Measurements from ENCODE around the gene LTBP1. TPM values are rescaled to one million over a fixed set of nuclear protein-coding genes. Genes with fewer than 3 reads are reported as not detected.

LTBP1 gene
- total and polyA plus RNA-seq, 4 donors, result 5.8 to 57.6 (median 10.2) TPM

GRCh38 chr2:33104726-33105125 is 158.0 kb downstream of the LTBP1 start:
- H3K4me3 ChIP-seq (ENCODE audit: low read depth in 1 of 3, low read length in 3 of 3), result no peak overlapping the region
- WGBS, result 91% methylated on average over 4 of the region's 4 CpGs
- DNase-seq (ENCODE audit: low spot score), result no peak
- no peak for TF ChIP-seq RXRA (IDR thresholded peaks at IDR 0.05)
- no peak for TF ChIP-seq MAX (IDR thresholded peaks at IDR 0.05)
- no peak for TF ChIP-seq EGR1 (IDR thresholded peaks at IDR 0.05; ENCODE audit: low read depth in 2 of 2)
- TF ChIP-seq HNF4G (IDR thresholded peaks at IDR 0.05), result no peak
- TF ChIP-seq JUND (IDR thresholded peaks at IDR 0.05), result no peak
- no peak for TF ChIP-seq FOXA1 (IDR thresholded peaks at IDR 0.05)
- no peak for TF ChIP-seq SP1 (IDR thresholded peaks at IDR 0.05)
- no peak for TF ChIP-seq RAD21 (IDR thresholded peaks at IDR 0.05)
- TF ChIP-seq ATF3 (IDR thresholded peaks at IDR 0.05), result no peak
- no peak for TF ChIP-seq CTCF (IDR thresholded peaks at IDR 0.05; ENCODE audit: low read depth, low read length, missing input control)
- TF ChIP-seq FOXA2 (IDR thresholded peaks at IDR 0.05), result no peak
- no peak for TF ChIP-seq NR2F2 (IDR thresholded peaks at IDR 0.05)
- TF ChIP-seq GABPA (IDR thresholded peaks at IDR 0.05 in 1 of 2, conservative IDR thresholded peaks at IDR 0.05 in 1 of 2), result no peak
- TF ChIP-seq YY1 (IDR thresholded peaks at IDR 0.05), result no peak
- no peak for TF ChIP-seq ZBTB33 (IDR thresholded peaks at IDR 0.05)
- no peak overlapping the region for H3K9ac ChIP-seq (ENCODE audit: low read depth in 1 of 2, low read length in 2 of 2)
- no peaks in the 10 kb centered on the region for H3K27me3 ChIP-seq (ENCODE audit: control insufficient read depth in 4 of 4, insufficient read depth in 4 of 4, low read length in 3 of 4)
- no peaks in the 10 kb centered on the region for H3K9me3 ChIP-seq (ENCODE audit: control insufficient read depth in 4 of 4, low read length in 3 of 4)
- H3K36me3 ChIP-seq (ENCODE audit: control insufficient read depth in 4 of 4, insufficient read depth in 3 of 4, low read depth in 1 of 4, low read length in 3 of 4), result no peaks in the 10 kb centered on the region
- peaks cover 0 to 2% (median 0%) of the 10 kb centered on the region in 4 donors for H3K4me1 ChIP-seq (ENCODE audit: control insufficient read depth in 4 of 4, insufficient read depth in 4 of 4, low read length in 3 of 4)
- no peak overlapping the region for H3K27ac ChIP-seq (ENCODE audit: low read depth in 1 of 2, low read length in 2 of 2)

GRCh38 chr2:33106115-33106514 is 159.4 kb downstream of the LTBP1 start:
- H3K4me1 ChIP-seq (ENCODE audit: control insufficient read depth in 4 of 4, insufficient read depth in 4 of 4, low read length in 3 of 4), result peaks cover 0 to 2% (median 0%) of the 10 kb centered on the region in 4 donors
- H3K9me3 ChIP-seq (ENCODE audit: control insufficient read depth in 4 of 4, low read length in 3 of 4), result no peaks in the 10 kb centered on the region
- TF ChIP-seq MAX (IDR thresholded peaks at IDR 0.05), result no peak
- TF ChIP-seq RXRA (IDR thresholded peaks at IDR 0.05), result no peak
- no peak for TF ChIP-seq ATF3 (IDR thresholded peaks at IDR 0.05)
- TF ChIP-seq NR2F2 (IDR thresholded peaks at IDR 0.05), result no peak
- TF ChIP-seq GABPA (IDR thresholded peaks at IDR 0.05 in 1 of 2, conservative IDR thresholded peaks at IDR 0.05 in 1 of 2), result no peak
- TF ChIP-seq JUND (IDR thresholded peaks at IDR 0.05), result no peak
- no peak for TF ChIP-seq CTCF (IDR thresholded peaks at IDR 0.05; ENCODE audit: low read depth, low read length, missing input control)
- no peak for TF ChIP-seq FOXA2 (IDR thresholded peaks at IDR 0.05)
- no peak for TF ChIP-seq SP1 (IDR thresholded peaks at IDR 0.05)
- DNase-seq (ENCODE audit: low spot score), result no peak
- no peak overlapping the region for H3K27ac ChIP-seq (ENCODE audit: low read depth in 1 of 2, low read length in 2 of 2)
- no peak overlapping the region for H3K4me3 ChIP-seq (ENCODE audit: low read depth in 1 of 3, low read length in 3 of 3)
- H3K36me3 ChIP-seq (ENCODE audit: control insufficient read depth in 4 of 4, insufficient read depth in 3 of 4, low read depth in 1 of 4, low read length in 3 of 4), result no peaks in the 10 kb centered on the region
- no peak overlapping the region for H3K9ac ChIP-seq (ENCODE audit: low read depth in 1 of 2, low read length in 2 of 2)
- H3K27me3 ChIP-seq (ENCODE audit: control insufficient read depth in 4 of 4, insufficient read depth in 4 of 4, low read length in 3 of 4), result no peaks in the 10 kb centered on the region

All from liver (tissue), 9 donors.